Measurements from ENCODE around the gene IFT81.

GRCh38 chr12:110197003-110197402 is 72.8 kb downstream of the IFT81 start:
- no peak for TF ChIP-seq SUZ12 (IDR thresholded peaks at IDR 0.05; ENCODE audit: extremely low read depth, insufficient read depth, insufficient read length)
- no peak for TF ChIP-seq YY1 (IDR thresholded peaks at IDR 0.05; ENCODE audit: insufficient read depth, insufficient read length)
